Calu3 (cell line): ENCODE measurements around the gene ADGRG7. TPM values are rescaled to one million over a fixed set of nuclear protein-coding genes. Genes with fewer than 3 reads are reported as not detected.
"Not testable (repeated sequence)": the region's sequence is repeated elsewhere in the genome, so short reads cannot be mapped to it uniquely, and the experiment has no call there.

Source experiments
- BruUV-seq: library from RNA; stranded (reverse); fragments of 400-500 nt; replicated peaks from 2 replicates; lab custom pipeline; 2021; lab: Mats Ljungman, UMichigan
- CTCF ChIA-PET: fragments of 300-600 bp; sonication (Branson Sonifier 250); formaldehyde crosslinking; loops from one replicate; lab custom pipeline; 2022; ENCODE audit warnings: antibody characterized with exemption; lab: Charles Lee
- DNase-seq: peaks from one replicate; pipeline ENCODE4 v3.0.0; 2022
- H3K27ac Mint-ChIP-seq: one replicate; pipeline ENCODE4 v1.8.0; 2022; ENCODE audit warnings: mixed read lengths; ENCODE audit not compliant: unreplicated experiment
- H3K27me3 Mint-ChIP-seq: one replicate; pipeline ENCODE4 v1.8.0; 2022; ENCODE audit warnings: mixed read lengths; ENCODE audit not compliant: unreplicated experiment
- H3K36me3 Mint-ChIP-seq: one replicate; pipeline ENCODE4 v1.8.0; 2022; ENCODE audit warnings: mild to moderate bottlenecking, moderate library complexity, mixed read lengths; ENCODE audit not compliant: insufficient read depth, unreplicated experiment
- H3K4me1 Mint-ChIP-seq: one replicate; pipeline ENCODE4 v1.8.0; 2022; ENCODE audit warnings: mild to moderate bottlenecking, low read depth, mixed read lengths; ENCODE audit not compliant: unreplicated experiment
- H3K4me3 Mint-ChIP-seq: one replicate; pipeline ENCODE4 v1.8.0; 2022; ENCODE audit warnings: mild to moderate bottlenecking, low read depth, moderate library complexity, mixed read lengths; ENCODE audit not compliant: unreplicated experiment
- H3K9me3 Mint-ChIP-seq: one replicate; pipeline ENCODE4 v1.8.0; 2022; ENCODE audit warnings: low read depth, mixed read lengths; ENCODE audit not compliant: unreplicated experiment
- intact Hi-C: fragments of 100-400 bp; cut with micrococcal nuclease; formaldehyde crosslinking; loops from one replicate; pipeline ENCODE4 v1.10.0; 2022; ENCODE audit not compliant: unreplicated experiment
- total RNA-seq: library from RNA; stranded (reverse); gene quantifications from 2 replicates; pipeline ENCODE4 v1.2.3, GENCODE V29; 2022
- TF ChIP-seq, protein P1 (sequence below): fragments of 200-600 bp; IDR thresholded peaks from one replicate; pipeline ENCODE4 v1.8.0; 2022; ENCODE audit warnings: antibody characterized with exemption; ENCODE audit not compliant: unreplicated experiment

ADGRG7 gene
- total RNA-seq, 1 experiment from 2014 or later: 1.2 TPM

DNA sequence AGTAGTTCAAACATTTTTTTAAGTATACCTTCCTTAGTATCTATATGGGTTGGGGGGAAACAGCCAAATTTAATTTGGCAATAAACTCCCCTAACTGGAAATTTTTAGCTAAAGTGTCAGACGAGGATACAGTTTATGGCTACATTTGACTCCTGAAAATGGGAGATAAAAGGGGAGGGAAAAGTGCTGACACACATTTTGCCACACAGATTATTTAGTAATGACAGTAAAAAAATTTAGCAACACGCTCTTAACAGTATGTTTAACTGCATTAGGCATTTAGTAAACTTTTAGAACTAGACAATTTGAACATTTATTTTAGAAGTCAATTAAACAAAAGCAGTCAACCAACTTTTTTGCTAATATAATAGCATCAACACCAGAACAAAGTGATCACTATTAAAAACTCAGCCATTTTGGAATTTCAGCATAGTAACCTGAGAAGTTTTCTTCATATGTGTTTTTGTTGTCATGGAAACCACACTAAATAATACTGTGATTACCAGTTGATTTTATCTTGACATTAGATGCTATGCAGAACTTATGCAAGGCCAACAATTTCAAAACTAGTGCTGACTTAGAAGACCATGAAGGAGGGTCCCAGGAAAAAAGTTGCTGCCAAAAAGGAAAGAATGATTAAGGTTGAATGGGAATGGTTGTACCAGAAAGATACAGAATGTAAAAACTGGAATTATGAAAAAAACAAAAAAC lies 52.9 kb downstream of the ADGRG7 start:
- DNase-seq: no peak
- BruUV-seq: no TSS peak
- Mint-ChIP-seq H3K4me3 (no peak overlapping the region), H3K4me1 (peaks cover 6% of the 10 kb centered on the region), H3K27me3 (no peaks in the 10 kb centered on the region), H3K36me3 (no peaks in the 10 kb centered on the region), H3K9me3 (no peaks in the 10 kb centered on the region), H3K27ac (no peak overlapping the region)
- TF ChIP-seq, protein P1, sequence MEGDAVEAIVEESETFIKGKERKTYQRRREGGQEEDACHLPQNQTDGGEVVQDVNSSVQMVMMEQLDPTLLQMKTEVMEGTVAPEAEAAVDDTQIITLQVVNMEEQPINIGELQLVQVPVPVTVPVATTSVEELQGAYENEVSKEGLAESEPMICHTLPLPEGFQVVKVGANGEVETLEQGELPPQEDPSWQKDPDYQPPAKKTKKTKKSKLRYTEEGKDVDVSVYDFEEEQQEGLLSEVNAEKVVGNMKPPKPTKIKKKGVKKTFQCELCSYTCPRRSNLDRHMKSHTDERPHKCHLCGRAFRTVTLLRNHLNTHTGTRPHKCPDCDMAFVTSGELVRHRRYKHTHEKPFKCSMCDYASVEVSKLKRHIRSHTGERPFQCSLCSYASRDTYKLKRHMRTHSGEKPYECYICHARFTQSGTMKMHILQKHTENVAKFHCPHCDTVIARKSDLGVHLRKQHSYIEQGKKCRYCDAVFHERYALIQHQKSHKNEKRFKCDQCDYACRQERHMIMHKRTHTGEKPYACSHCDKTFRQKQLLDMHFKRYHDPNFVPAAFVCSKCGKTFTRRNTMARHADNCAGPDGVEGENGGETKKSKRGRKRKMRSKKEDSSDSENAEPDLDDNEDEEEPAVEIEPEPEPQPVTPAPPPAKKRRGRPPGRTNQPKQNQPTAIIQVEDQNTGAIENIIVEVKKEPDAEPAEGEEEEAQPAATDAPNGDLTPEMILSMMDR: no peak
- CTCF ChIA-PET: interaction anchor here (0.6 kb wide), 1 partner anchor 41 kb away, joined by 3 read pairs; no protein-coding TSS in a partner anchor
- intact Hi-C loops: no loop called here

DNA sequence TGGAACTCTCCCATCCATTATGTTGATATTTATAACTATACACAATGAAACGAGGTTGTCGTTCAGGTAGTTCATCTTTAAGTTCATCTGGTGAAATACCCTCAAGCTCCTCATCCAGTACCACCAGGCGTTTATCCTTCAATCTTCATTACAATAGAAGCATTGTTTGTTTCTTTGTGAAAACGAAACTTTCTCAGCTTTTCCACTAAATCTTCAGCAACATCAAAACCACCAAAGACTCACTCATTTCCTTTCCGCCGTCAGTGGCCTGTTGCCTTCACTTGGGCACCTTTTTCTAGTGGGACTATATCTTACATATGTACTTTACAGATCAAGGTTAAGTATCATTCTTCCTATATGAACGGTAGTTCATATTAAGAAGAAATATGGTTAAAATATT lies 55.8 kb downstream of the ADGRG7 start:
- intact Hi-C loops: no loop called here
- TF ChIP-seq, protein P1: no peak

DNA sequence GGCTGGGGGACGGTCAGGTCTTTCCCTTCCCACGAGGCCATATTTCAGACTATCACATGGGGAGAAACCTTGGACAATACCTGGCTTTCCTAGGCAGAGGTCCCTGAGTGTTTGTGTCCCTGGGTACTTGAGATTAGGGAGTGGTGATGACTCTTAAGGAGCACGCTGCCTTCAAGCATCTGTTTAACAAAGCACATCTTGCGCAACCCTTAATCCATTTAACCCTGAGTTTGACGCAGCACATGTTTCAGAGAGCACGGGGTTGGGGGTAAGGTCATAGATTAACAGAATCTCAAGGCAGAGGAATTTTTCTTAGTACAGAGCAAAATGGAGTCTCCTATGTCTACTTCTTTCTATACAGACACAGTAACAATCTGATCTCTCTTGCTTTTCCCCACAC lies 57.3 kb downstream of the ADGRG7 start:
- intact Hi-C loops, H3K27me3 Mint-ChIP-seq, BruUV-seq, H3K9me3 Mint-ChIP-seq, H3K4me3 Mint-ChIP-seq, DNase-seq, H3K27ac Mint-ChIP-seq, H3K4me1 Mint-ChIP-seq, H3K36me3 Mint-ChIP-seq, CTCF ChIA-PET: not testable (repeated sequence)

More for the DNA sequence above, 55.8 kb downstream of the ADGRG7 start:
- H3K27me3 Mint-ChIP-seq: no peaks in the 10 kb centered on the region
- CTCF ChIA-PET: interaction anchor here (0.7 kb wide), 1 partner anchor 665 kb away, joined by 4 read pairs; no protein-coding TSS in a partner anchor
- no peak for DNase-seq
- no peak overlapping the region for H3K4me3 Mint-ChIP-seq
- H3K9me3 Mint-ChIP-seq: no peaks in the 10 kb centered on the region
- no TSS peak for BruUV-seq
- H3K4me1 Mint-ChIP-seq: peaks cover 6% of the 10 kb centered on the region
- H3K27ac Mint-ChIP-seq: no peak overlapping the region
- H3K36me3 Mint-ChIP-seq: no peaks in the 10 kb centered on the region

DNA sequence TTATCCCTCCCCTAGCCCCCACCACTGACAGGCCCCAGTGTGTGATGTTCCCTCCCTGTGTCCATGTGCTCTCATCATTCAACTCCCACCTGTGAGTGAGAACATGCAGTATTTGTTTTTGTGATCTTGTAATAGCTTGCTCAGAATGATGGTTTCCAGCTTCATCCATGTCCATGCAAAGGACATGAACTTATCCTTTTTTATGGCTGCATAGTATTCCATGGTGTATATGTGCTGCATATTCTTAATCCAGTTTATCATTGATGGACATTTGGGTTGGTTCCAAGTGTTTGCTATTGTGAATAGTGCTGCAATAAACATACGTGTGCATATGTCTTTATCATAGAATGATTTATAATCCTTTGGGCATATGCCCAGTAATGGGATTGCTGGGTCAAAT lies 57.9 kb downstream of the ADGRG7 start:
- H3K27me3 Mint-ChIP-seq, CTCF ChIA-PET, H3K9me3 Mint-ChIP-seq, BruUV-seq, DNase-seq, H3K27ac Mint-ChIP-seq, H3K4me3 Mint-ChIP-seq, intact Hi-C loops, H3K36me3 Mint-ChIP-seq, H3K4me1 Mint-ChIP-seq: not testable (repeated sequence)

DNA sequence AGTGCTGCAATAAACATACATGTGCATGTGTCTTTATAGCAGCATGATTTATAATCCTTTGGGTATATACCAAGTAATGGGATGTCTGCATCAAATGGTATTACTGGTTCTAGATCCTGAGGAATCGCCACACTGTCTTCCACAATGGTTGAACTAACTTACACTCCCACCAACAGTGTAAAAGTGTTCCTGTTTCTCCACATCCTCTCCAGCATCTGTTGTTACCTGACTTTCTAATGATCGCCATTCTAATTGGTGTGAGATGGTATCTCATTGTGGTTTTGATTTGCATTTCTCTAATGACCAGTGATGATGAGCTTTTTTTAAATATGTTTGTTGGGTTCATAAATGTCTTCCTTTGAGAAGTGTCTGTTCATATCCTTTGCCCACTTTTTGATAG lies 61.6 kb downstream of the ADGRG7 start:
- CTCF ChIA-PET, H3K9me3 Mint-ChIP-seq, H3K27ac Mint-ChIP-seq, H3K4me3 Mint-ChIP-seq, intact Hi-C loops, H3K27me3 Mint-ChIP-seq, DNase-seq, H3K36me3 Mint-ChIP-seq, BruUV-seq, H3K4me1 Mint-ChIP-seq: not testable (repeated sequence)

DNA sequence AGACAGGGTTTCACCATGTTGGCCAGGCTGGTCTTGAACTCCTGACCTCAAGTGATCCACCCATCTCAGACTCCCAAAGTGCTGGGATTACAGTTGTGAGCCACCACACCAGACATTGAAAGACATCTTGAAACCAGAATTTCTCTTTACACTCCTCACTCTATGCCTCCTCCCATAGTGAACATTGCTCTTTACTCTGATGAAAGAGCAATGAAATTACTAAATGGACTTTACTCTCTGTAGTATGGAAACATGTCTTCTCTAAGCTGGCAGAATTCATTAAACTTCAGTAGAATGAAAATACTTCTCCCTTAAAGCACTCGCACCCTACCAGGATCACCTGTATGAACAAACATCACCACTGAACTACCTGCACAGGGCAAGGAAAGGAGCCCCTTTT lies 72.1 kb downstream of the ADGRG7 start:
- Mint-ChIP-seq H3K9me3 (no peaks in the 10 kb centered on the region), H3K36me3 (no peaks in the 10 kb centered on the region), H3K4me1 (no peaks in the 10 kb centered on the region), H3K27ac (no peak overlapping the region), H3K27me3 (no peaks in the 10 kb centered on the region), H3K4me3 (no peak overlapping the region)
- BruUV-seq: no TSS peak
- CTCF ChIA-PET: no interaction called here
- intact Hi-C loops: no loop called here
- no peak for DNase-seq
- TF ChIP-seq, protein P1: no peak
